Psoas muscle (tissue), 8 donors: ENCODE data around the gene ZNF100. TPM values are rescaled to one million over a fixed set of nuclear protein-coding genes. Genes with fewer than 3 reads are reported as not detected.
"Not testable (repeated sequence)": the region's sequence is repeated elsewhere in the genome, so short reads cannot be mapped to it uniquely, and the experiment has no call there.

ENCODE experiments used
- ATAC-seq, 4 donors: fragments of 200-7000 bp; cut with Tn5 transposase; one replicate each; pipeline ENCODE4 v1.9.1; 2020; ENCODE audit warnings: moderate library complexity in 3 of 4, mild to moderate bottlenecking in 2 of 4
- DNase-seq, 2 donors: peaks; one replicate each; pipeline ENCODE4 v3.0.0-alpha.2; 2020
- H3K27ac ChIP-seq: fragments of 200-600 bp; one replicate; pipeline ENCODE4 v1.8.0; 2022
- H3K27me3 ChIP-seq, 3 donors: fragments of 200-600 bp in 1 of 3; one replicate each; pipeline versions ENCODE4 v1.6.1 to v1.8.0; 2013 to 2022; ENCODE audit warnings: low read length in 2 of 3, mild to moderate bottlenecking in 2 of 3, moderate library complexity in 1 of 3; ENCODE audit not compliant: insufficient read depth in 3 of 3
- H3K36me3 ChIP-seq, 2 donors: fragments of 200-600 bp in 1 of 2; one replicate each; pipeline versions ENCODE4 v1.6.1 to v1.8.0; 2013 to 2022; ENCODE audit warnings: low read depth in 1 of 2, mild to moderate bottlenecking in 1 of 2, moderate library complexity in 1 of 2; ENCODE audit not compliant: insufficient read depth in 1 of 2
- H3K4me1 ChIP-seq: fragments of 200-600 bp; one replicate; pipeline ENCODE4 v1.8.0; 2022
- H3K4me3 ChIP-seq: fragments of 200-600 bp; one replicate; pipeline ENCODE4 v1.8.0; 2022; ENCODE audit warnings: mild to moderate bottlenecking
- H3K9me3 ChIP-seq: fragments of 200-600 bp; one replicate; pipeline ENCODE4 v1.8.0; 2022
- WGBS, 3 donors: extraction: QIAGEN DNeasy Blood & Tissue Kit; methylation state at CpG; one replicate each; pipeline versions ENCODE4 v1.1.6 to v1.1.7; 2013; 5-methylcytosine and 5-hydroxymethylcytosine counted together
- intact Hi-C, 2 donors: fragments of 100-400 bp; cut with DNase I; formaldehyde crosslinking; loops; one replicate each; pipeline versions ENCODE4 v1.11.0 to v1.14.2; 2022
- polyA plus RNA-seq, 3 donors: library from polyadenylated mRNA; stranded (reverse); fragments of 200-250 nt; gene quantifications; one replicate each; pipeline ENCODE4 v1.2.3, GENCODE V29; 2013
- total RNA-seq, 4 donors: library from RNA; stranded (reverse); fragmentation: NEBNext Ultra II Directional in 2 of 4; extraction: Animal tissue kit (Norgen Biotek cat#: 25700) in 2 of 4; gene quantifications; one replicate each; pipeline versions ENCODE4 v1.2.1 to v1.2.4, GENCODE V29; 2021 to 2023
- TF ChIP-seq, protein P1 (sequence below): fragments of 200-600 bp; IDR thresholded peaks from one replicate; pipeline ENCODE4 v1.8.0; 2022; ENCODE audit warnings: antibody characterized with exemption
- donor health status: healthy with polysubstance abuse.
- donor health status: DM: no; HTN: no; CAD: no; lungs with moderate emphysema.
- donor health status: Bipolar disorder and iron deficiency.
- donor health status: healthy.
- donor health status: DM: yes; HTN: yes; CAD: no.
- donor health status: DM: no; HTN: no; CAD: no.
- donor health status: DM: no; HTN: no; CAD: no.
- donor health status: DM: yes; HTN: yes; CAD: no.

Gene ZNF100
- total and polyA plus RNA-seq, 7 donors, result 0.65 to 6.0 (median 3.9) TPM

DNA sequence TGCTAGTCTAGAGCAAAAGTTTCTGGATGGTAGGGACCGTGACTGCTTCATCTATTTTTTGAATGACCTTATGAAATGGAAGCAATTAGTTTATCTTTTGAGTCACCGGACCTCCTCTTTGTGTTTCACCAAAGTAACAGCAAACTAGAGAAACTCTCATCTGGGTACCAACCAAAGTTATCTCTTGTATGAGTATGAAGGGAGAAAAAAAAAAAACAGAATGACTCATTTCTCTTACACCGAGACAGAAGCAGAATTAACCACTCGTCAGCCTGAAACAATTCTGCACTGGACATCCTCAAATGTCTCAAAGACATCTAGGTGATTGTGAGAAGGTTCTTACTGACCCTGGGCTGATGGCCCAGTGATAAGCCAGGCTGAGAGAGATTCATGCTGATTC, 18.3 kb downstream of the ZNF100 start:
- 70 to 79% (median 78%) methylated on average over 4 of the region's 4 CpGs for WGBS, 3 donors
- no peak for ATAC-seq
- peaks cover 0 to 29% of the 10 kb centered on the region in 2 donors for H3K36me3 ChIP-seq

DNA sequence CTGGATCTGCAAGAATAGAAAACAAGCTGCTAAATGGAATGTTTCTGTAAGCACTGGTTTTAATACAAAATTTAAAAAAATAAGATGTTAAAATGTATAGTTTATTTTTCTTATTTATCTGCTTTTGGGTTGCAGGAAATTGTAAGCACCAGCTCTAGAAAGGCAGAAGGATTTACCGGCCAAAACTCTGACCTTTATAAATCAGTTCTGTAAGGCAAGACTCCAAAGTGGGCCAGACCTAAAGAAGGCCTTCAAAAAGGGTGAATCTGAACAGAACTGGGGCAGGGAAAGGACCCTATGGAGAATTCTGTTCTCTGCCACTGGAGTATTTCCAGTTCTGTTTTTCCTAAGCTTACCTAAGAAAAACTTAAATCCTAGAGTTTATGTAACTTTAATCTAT, 19.3 kb downstream of the ZNF100 start:
- 24 to 51% (median 26%) methylated on average over 1 of the region's 1 CpG for WGBS, 3 donors
- TF ChIP-seq, protein P1, sequence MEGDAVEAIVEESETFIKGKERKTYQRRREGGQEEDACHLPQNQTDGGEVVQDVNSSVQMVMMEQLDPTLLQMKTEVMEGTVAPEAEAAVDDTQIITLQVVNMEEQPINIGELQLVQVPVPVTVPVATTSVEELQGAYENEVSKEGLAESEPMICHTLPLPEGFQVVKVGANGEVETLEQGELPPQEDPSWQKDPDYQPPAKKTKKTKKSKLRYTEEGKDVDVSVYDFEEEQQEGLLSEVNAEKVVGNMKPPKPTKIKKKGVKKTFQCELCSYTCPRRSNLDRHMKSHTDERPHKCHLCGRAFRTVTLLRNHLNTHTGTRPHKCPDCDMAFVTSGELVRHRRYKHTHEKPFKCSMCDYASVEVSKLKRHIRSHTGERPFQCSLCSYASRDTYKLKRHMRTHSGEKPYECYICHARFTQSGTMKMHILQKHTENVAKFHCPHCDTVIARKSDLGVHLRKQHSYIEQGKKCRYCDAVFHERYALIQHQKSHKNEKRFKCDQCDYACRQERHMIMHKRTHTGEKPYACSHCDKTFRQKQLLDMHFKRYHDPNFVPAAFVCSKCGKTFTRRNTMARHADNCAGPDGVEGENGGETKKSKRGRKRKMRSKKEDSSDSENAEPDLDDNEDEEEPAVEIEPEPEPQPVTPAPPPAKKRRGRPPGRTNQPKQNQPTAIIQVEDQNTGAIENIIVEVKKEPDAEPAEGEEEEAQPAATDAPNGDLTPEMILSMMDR, result no peak
- no peak for DNase-seq
- intact Hi-C loops, result no loop called here
- Histone ChIP-seq H3K4me3 (no peak overlapping the region), H3K9me3 (no peaks in the 10 kb centered on the region), H3K36me3 (peaks cover 0 to 34% of the 10 kb centered on the region in 2 donors), H3K4me1 (peaks cover 6% of the 10 kb centered on the region), H3K27me3 (no peaks in the 10 kb centered on the region), H3K27ac (no peak overlapping the region)
- no peak for ATAC-seq

More for the DNA sequence above, 18.3 kb downstream of the ZNF100 start:
- Histone ChIP-seq H3K4me1 (peaks cover 6% of the 10 kb centered on the region), H3K9me3 (no peaks in the 10 kb centered on the region), H3K4me3 (no peak overlapping the region), H3K27me3 (no peaks in the 10 kb centered on the region), H3K27ac (no peak overlapping the region)
- intact Hi-C loops, result no loop called here
- TF ChIP-seq, protein P1, result no peak
- no peak for DNase-seq

DNA sequence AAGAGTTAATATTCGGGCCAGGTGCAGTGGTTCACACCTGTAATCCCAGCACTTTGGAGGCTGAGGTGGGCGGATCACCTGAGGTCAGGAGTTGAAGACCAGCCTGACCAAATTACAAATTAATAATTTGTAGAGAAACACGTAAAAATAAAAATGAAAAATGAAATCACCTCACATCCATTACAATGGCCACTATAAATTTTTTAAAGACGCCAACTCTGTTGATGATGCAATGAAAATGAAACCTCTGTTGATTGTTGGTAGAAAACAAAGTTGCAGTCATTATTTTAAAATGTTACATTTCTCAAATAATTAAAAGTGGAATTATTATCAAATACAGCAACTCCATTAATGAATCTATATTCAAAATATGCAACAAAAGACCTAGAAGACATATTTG, 26.8 kb downstream of the ZNF100 start:
- H3K27ac ChIP-seq, result no peak overlapping the region
- no peak for ATAC-seq
- WGBS, 3 donors, result 88 to 98% (median 97%) methylated on average over 4 of the region's 4 CpGs
- H3K4me3 ChIP-seq, result no peak overlapping the region
- no peaks in the 10 kb centered on the region for H3K27me3 ChIP-seq
- no peaks in the 10 kb centered on the region for H3K4me1 ChIP-seq
- TF ChIP-seq, protein P1, result no peak
- no peak for DNase-seq
- H3K36me3 ChIP-seq, result peaks cover 0 to 57% of the 10 kb centered on the region in 2 donors
- H3K9me3 ChIP-seq, result peaks cover 9% of the 10 kb centered on the region
- intact Hi-C loops, result no loop called here

DNA sequence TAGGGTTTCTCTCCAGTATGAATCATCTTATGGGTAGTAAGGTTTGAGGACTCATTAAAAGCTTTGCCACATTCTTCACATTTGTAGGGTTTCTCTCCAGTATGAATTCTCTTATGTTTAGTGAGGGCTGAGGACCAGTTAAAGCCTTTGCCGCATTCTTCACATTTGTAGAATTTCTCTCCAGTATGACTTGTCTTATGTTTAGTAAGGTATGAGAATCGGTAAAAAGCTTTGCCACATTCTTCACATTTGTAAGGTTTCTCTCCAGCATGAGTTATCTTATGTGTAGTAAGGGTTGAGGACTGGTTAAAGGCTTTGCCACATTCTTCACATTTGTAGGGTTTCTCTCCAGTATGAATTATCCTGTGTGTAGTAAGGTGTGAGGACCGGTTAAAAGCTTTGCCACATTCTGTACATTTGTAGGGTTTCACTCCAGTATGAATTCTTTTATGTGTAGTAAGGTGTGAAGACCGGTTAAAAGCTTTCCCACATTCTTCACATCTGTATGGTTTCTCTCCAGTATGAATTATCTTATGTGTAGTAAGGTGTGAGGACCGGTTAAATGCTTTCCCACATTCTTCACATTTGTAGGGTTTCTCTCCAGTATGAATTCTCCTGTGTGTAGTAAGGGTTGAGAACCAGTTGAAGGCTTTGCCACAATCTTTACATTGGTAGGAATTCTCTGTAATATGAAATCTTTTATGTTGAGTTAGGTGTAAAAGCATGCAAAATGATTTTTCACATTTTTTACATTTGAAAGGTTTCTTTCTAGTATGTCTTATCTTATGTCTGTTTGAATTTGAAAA, 40.2 kb downstream of the ZNF100 start:
- H3K27ac ChIP-seq, H3K27me3 ChIP-seq, ATAC-seq, H3K4me1 ChIP-seq, DNase-seq, intact Hi-C loops, H3K4me3 ChIP-seq: not testable (repeated sequence)
- WGBS, 3 donors, result 97 to 99% (median 99%) methylated on average over 5 of the region's 5 CpGs
- H3K9me3 ChIP-seq, result peaks cover 53% of the 10 kb centered on the region
- peaks cover 5 to 24% of the 10 kb centered on the region in 2 donors for H3K36me3 ChIP-seq

DNA sequence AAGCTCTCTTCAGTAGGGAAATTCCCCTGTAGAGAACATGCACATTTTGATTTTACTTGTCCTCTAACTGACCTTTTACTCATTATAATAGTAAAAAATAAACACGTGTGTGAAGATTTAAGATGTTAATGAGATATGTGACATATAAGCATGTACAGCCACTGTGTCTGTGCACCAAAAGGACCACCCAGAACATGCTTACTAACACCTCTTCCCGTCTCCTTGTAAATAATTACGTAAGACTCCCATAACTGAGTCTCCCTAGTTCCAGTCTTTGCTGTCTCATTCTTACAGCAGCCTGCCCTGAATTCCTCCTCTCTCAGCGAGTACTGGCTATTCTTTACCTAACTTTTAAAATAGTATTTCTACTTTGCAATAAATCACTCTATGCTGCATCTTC, 53.6 kb downstream of the ZNF100 start:
- Histone ChIP-seq H3K27me3 (no peaks in the 10 kb centered on the region), H3K27ac (no peak overlapping the region), H3K36me3 (no peaks in the 10 kb centered on the region), H3K4me3 (no peak overlapping the region), H3K4me1 (no peaks in the 10 kb centered on the region), H3K9me3 (peaks cover 33% of the 10 kb centered on the region)
- intact Hi-C loops, result no loop called here
- TF ChIP-seq, protein P1, result no peak
- DNase-seq, result no peak
- ATAC-seq, result no peak
- WGBS, 3 donors, result 81 to 83% (median 82%) methylated on average over 4 of the region's 4 CpGs
